Osteoblast (primary cell): ENCODE measurements around the gene B4GALT1. TPM values are rescaled to one million over a fixed set of nuclear protein-coding genes. Genes with fewer than 3 reads are reported as not detected.
A peak's percentile ranks its signal among the peaks of the same experiment; 100 is the strongest.

Source experiments
- DNase-seq: peaks from one replicate; pipeline ENCODE4 v3.0.0; 2011; ENCODE audit warnings: low spot score, mixed read lengths; ENCODE audit not compliant: insufficient read length; ENCODE audit errors: missing footprints
- H2AFZ ChIP-seq: 2 replicates; pipeline ENCODE4 v1.6.0; 2011; ENCODE audit warnings: mild to moderate bottlenecking, low read length
- H3K27ac ChIP-seq: 2 replicates; pipeline ENCODE4 v1.5.1; 2011; ENCODE audit warnings: mild to moderate bottlenecking, low read depth, low read length, moderate library complexity
- H3K27me3 ChIP-seq: 2 replicates; pipeline ENCODE4 v1.6.0; 2012; ENCODE audit warnings: mild to moderate bottlenecking, control low read depth, inconsistent platforms, low read length, moderate library complexity; ENCODE audit not compliant: insufficient read depth
- H3K36me3 ChIP-seq: 2 replicates; pipeline ENCODE4 v1.5.1; 2011; ENCODE audit warnings: mild to moderate bottlenecking, low read length, control low read depth, moderate library complexity; ENCODE audit not compliant: insufficient read depth
- H3K4me1 ChIP-seq: 2 replicates; pipeline ENCODE4 v1.5.1; 2011; ENCODE audit warnings: mild to moderate bottlenecking, low read length, control low read depth, moderate library complexity; ENCODE audit not compliant: insufficient read depth
- H3K4me2 ChIP-seq: 2 replicates; pipeline ENCODE4 v1.6.0; 2011; ENCODE audit warnings: mild to moderate bottlenecking, low read length; ENCODE audit not compliant: insufficient read depth
- H3K4me3 ChIP-seq: fragments of 200-600 bp; sonication (generic); 3 replicates; pipeline ENCODE4 v1.5.1; 2012; ENCODE audit warnings: mild to moderate bottlenecking, low read length, inconsistent platforms; ENCODE audit not compliant: insufficient read depth
- H3K79me2 ChIP-seq: 2 replicates; pipeline ENCODE4 v1.6.0; 2012; ENCODE audit warnings: mild to moderate bottlenecking, low read length, control low read depth, inconsistent platforms; ENCODE audit not compliant: insufficient read depth
- H3K9me3 ChIP-seq: 2 replicates; pipeline ENCODE4 v1.5.1; 2011; ENCODE audit warnings: low read depth, low read length, control low read depth
- H4K20me1 ChIP-seq: 2 replicates; pipeline ENCODE4 v1.6.0; 2012; ENCODE audit warnings: mild to moderate bottlenecking, low read length, control low read depth; ENCODE audit not compliant: insufficient read depth
- CTCF ChIP-seq: IDR thresholded peaks from 2 replicates; pipeline ENCODE4 v1.5.1; 2011; ENCODE audit warnings: mild to moderate bottlenecking, low read depth, low read length, moderate library complexity; ENCODE audit errors: extremely low read depth
- total RNA-seq: library from RNA; depleted of rRNA; stranded (reverse); fragments of >200 nt; gene quantifications from 2 replicates; pipeline ENCODE4 v1.2.3, GENCODE V29; 2012

The B4GALT1 gene
- total RNA-seq, 1 donor = 63.7 TPM

GRCh38 chr9:33190021-33190705 lies 23.0 kb upstream of the B4GALT1 start:
- Histone ChIP-seq H3K36me3 (no peaks in the 10 kb centered on the region), H3K27me3 (no peaks in the 10 kb centered on the region), H3K4me2 (no peak overlapping the region), H3K4me1 (peaks cover 24% of the 10 kb centered on the region), H2AFZ (no peak overlapping the region), H3K79me2 (no peaks in the 10 kb centered on the region), H4K20me1 (no peaks in the 10 kb centered on the region), H3K9me3 (no peaks in the 10 kb centered on the region), H3K27ac (no peak overlapping the region), H3K4me3 (no peak overlapping the region)
- DNase-seq = no peak
- no peak for TF ChIP-seq CTCF

DNA sequence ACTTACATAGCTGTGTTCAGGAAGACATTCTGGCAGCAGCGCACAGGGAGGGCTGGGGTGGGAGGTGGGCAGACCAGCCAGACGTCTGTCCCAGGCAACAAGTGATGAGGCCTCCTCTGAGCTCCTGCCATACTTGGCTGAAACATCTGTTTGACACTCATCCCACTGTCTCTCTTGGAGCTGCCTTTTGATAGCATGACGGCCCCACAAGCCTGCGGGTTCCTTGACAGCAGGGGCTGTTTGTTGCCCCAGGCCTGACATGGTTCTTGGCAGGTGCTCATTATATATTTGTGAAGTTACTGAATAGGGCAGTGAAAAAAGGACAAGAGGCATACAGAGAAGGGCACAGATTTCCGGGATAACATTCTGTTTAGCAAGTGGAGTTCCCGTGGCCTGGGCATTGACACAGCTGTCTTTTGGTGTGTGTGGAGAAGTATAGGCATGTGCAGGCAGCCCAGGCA lies 22.2 kb upstream of the B4GALT1 start:
- H3K27ac ChIP-seq = no peak overlapping the region
- H3K9me3 ChIP-seq = no peaks in the 10 kb centered on the region
- H3K4me1 ChIP-seq = peaks cover 24% of the 10 kb centered on the region
- DNase-seq = peak; percentile 43
- no peak overlapping the region for H3K4me3 ChIP-seq
- no peaks in the 10 kb centered on the region for H3K27me3 ChIP-seq
- no peak overlapping the region for H2AFZ ChIP-seq
- no peak overlapping the region for H3K4me2 ChIP-seq
- no peaks in the 10 kb centered on the region for H3K36me3 ChIP-seq
- TF ChIP-seq CTCF = no peak
- no peaks in the 10 kb centered on the region for H4K20me1 ChIP-seq
- no peaks in the 10 kb centered on the region for H3K79me2 ChIP-seq

- Histone ChIP-seq H3K4me3 (no peak overlapping the region), H3K27ac (no peak overlapping the region), H3K79me2 (no peaks in the 10 kb centered on the region), H3K27me3 (no peaks in the 10 kb centered on the region), H3K4me2 (no peak overlapping the region), H2AFZ (no peak overlapping the region), H3K9me3 (no peaks in the 10 kb centered on the region), H4K20me1 (no peaks in the 10 kb centered on the region), H3K36me3 (no peaks in the 10 kb centered on the region), H3K4me1 (peaks cover 24% of the 10 kb centered on the region)
- no peak for DNase-seq
- no peak for TF ChIP-seq CTCF
Observed at GRCh38 chr9:33188711-33189110, 21.6 kb upstream of the B4GALT1 start.

GRCh38 chr9:33187519-33188218 lies 20.5 kb upstream of the B4GALT1 start:
- Histone ChIP-seq H3K4me1 (peaks cover 21% of the 10 kb centered on the region), H3K79me2 (no peaks in the 10 kb centered on the region), H3K36me3 (no peaks in the 10 kb centered on the region), H3K27me3 (no peaks in the 10 kb centered on the region), H3K27ac (peak overlapping the region; percentile 54), H2AFZ (peak overlapping the region; percentile 49), H3K4me3 (no peak overlapping the region), H3K4me2 (peak overlapping the region; percentile 26), H4K20me1 (no peaks in the 10 kb centered on the region), H3K9me3 (no peaks in the 10 kb centered on the region)
- DNase-seq = peak; percentile 67
- no peak for TF ChIP-seq CTCF
